Nephron (organoid): Measurements from ENCODE around the gene RHOF.
A peak's percentile ranks its signal among the peaks of the same experiment; 100 is the strongest.

Experiments used
- H3K27ac Mint-ChIP-seq, 3 experiments: 2 replicates each; pipeline ENCODE4 v1.8.0; 2020; ENCODE audit warnings: mixed read lengths in 3 of 3, mild to moderate bottlenecking in 2 of 3, moderate library complexity in 1 of 3
- H3K27me3 Mint-ChIP-seq: 2 replicates; pipeline ENCODE4 v1.8.0; 2021; ENCODE audit warnings: low read depth, mild to moderate bottlenecking, moderate library complexity, mixed read lengths
- H3K36me3 Mint-ChIP-seq: 2 replicates; pipeline ENCODE4 v1.8.0; 2020; ENCODE audit warnings: low read depth, mixed read lengths
- H3K4me1 Mint-ChIP-seq: 2 replicates; pipeline ENCODE4 v1.8.0; 2020; ENCODE audit warnings: mixed read lengths
- H3K4me3 Mint-ChIP-seq, 3 experiments: 2 replicates each; pipeline ENCODE4 v1.8.0; 2020; ENCODE audit warnings: mild to moderate bottlenecking in 3 of 3, mixed read lengths in 3 of 3, moderate library complexity in 2 of 3
- H3K9me3 Mint-ChIP-seq: 2 replicates; pipeline ENCODE4 v1.8.0; 2020; ENCODE audit warnings: mixed read lengths
- TF ChIP-seq, protein P1 (sequence below), 3 experiments: fragments of 200-600 bp; sonication (generic); IDR thresholded peaks; one replicate each; pipeline ENCODE4 v1.5.0; 2021; ENCODE audit warnings: antibody characterized with exemption in 3 of 3; ENCODE audit not compliant: unreplicated experiment in 3 of 3

The RHOF gene

DNA sequence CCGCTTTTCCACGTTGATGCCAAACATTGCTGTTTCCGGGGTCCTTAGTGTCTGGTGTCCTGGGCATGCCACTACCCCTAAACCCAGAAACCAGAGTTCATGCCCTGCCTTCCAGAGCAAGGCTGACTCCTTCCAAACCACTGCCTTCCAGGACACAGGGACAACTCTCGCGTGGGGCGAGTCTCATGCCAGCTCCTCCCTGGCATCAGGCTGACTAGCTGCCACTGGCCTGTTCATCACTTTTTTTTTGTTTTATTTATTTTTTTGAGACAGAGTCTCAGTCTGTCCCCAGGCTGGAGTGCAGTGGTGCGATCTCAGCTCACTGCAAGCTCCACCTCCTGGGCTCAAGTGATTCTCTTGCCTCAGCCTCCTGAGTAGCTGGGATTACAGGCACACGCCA lies 15.1 kb upstream of the RHOF start:
- H3K27ac Mint-ChIP-seq: no peak overlapping the region
- H3K36me3 Mint-ChIP-seq: peaks cover 27% of the 10 kb centered on the region
- no peaks in the 10 kb centered on the region for H3K9me3 Mint-ChIP-seq
- no peaks in the 10 kb centered on the region for H3K27me3 Mint-ChIP-seq
- H3K4me3 Mint-ChIP-seq: peak overlapping the region; percentile 25 to 44 (median 34)
- H3K4me1 Mint-ChIP-seq: peaks cover 39% of the 10 kb centered on the region
- TF ChIP-seq, protein P1, sequence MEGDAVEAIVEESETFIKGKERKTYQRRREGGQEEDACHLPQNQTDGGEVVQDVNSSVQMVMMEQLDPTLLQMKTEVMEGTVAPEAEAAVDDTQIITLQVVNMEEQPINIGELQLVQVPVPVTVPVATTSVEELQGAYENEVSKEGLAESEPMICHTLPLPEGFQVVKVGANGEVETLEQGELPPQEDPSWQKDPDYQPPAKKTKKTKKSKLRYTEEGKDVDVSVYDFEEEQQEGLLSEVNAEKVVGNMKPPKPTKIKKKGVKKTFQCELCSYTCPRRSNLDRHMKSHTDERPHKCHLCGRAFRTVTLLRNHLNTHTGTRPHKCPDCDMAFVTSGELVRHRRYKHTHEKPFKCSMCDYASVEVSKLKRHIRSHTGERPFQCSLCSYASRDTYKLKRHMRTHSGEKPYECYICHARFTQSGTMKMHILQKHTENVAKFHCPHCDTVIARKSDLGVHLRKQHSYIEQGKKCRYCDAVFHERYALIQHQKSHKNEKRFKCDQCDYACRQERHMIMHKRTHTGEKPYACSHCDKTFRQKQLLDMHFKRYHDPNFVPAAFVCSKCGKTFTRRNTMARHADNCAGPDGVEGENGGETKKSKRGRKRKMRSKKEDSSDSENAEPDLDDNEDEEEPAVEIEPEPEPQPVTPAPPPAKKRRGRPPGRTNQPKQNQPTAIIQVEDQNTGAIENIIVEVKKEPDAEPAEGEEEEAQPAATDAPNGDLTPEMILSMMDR (IDR thresholded peaks at IDR 0.05; ENCODE audit: unreplicated experiment in 3 of 3): no peak

DNA sequence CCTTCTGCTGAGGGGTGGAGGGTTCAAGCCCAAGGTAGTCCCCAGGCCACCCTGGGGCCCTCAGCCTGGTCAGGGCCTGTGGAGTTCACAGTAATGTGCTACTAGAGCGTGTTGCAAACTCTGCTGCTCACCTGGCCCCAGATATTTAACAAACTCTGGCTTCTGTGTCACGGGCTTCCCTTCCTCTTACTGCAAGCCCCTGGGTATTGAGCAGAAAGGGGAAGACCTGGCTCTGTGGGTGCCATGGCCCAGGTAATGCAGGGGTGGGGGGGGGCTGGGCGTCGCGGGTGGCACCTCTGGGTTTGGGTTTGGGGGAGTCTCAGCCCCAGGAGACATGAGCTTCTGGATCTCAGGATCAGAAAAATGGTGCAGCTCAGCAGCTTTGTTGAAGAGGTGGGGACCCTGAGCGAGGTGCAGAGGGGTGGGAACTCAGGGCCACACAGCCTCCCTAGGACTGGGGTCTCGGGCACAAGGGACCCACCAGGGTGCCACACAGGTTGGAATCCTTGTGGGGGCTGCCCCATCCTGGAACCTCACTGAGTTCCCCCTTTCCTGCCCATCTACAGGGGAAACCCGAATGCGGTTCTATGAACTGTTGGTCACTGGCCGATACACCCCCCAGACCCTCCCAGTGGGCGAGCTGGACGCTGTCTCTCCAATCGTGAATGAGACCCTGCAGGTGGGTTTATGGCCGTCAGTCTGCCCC lies 14.3 kb upstream of the RHOF start:
- Mint-ChIP-seq H3K27me3 (no peaks in the 10 kb centered on the region), H3K9me3 (no peaks in the 10 kb centered on the region), H3K4me1 (peaks cover 31% of the 10 kb centered on the region), H3K4me3 (peak overlapping the region; percentile 30 to 98 (median 98)), H3K27ac (no peak overlapping the region), H3K36me3 (peaks cover 22% of the 10 kb centered on the region)
- TF ChIP-seq, protein P1 (IDR thresholded peaks at IDR 0.05; ENCODE audit: unreplicated experiment in 3 of 3): no peak

DNA sequence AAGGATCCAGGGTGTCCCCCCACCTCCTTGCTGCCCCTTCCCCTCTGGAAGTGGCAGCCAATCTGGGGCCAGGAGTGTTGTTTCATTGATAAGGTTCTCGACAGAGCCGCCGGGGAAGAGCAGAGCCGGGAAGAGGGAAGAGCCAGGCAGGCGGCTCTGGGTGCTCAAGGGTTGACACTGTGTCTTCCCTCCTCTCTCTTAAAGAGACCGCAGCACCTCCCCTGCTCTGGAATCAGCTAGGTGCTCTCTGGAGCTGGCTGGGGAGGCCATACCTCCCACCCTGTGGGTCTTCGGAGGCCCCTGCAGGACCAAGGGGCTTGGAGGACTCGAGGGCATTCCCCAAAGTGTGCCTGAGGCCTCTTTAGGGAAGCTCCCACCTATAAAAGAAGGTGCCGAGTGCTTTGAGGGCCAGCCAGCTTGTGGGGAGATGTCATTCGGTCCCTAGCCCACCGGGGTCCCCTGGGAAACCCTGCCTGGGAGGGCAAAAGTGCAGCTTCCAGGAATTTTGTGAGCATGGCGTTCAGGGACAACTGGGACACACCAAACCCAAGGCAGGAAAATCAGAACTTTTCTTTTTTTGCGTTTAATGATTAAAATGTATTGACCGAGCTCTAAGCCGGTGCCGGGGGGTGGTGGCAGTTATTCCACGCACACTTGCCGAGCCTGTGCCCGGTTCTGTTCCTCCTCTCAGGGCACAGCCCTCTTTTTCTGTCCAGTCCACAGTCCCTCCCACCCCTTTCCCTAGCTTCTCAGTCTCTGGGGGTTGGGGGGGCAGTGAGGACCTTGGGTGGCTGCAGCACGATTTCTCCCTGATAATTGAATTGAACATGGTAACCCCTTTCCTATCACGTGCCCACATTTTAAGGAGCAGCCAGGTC lies 13.3 kb upstream of the RHOF start:
- no peaks in the 10 kb centered on the region for H3K27me3 Mint-ChIP-seq
- H3K4me1 Mint-ChIP-seq: peaks cover 26% of the 10 kb centered on the region
- H3K36me3 Mint-ChIP-seq: peaks cover 21% of the 10 kb centered on the region
- peak overlapping the region; percentile 88 to 98 (median 98) for H3K4me3 Mint-ChIP-seq
- H3K27ac Mint-ChIP-seq: peak overlapping the region; percentile 64 to 98 (median 93)
- H3K9me3 Mint-ChIP-seq: no peaks in the 10 kb centered on the region
- TF ChIP-seq, protein P1 (IDR thresholded peaks at IDR 0.05; ENCODE audit: unreplicated experiment in 3 of 3): no peak

DNA sequence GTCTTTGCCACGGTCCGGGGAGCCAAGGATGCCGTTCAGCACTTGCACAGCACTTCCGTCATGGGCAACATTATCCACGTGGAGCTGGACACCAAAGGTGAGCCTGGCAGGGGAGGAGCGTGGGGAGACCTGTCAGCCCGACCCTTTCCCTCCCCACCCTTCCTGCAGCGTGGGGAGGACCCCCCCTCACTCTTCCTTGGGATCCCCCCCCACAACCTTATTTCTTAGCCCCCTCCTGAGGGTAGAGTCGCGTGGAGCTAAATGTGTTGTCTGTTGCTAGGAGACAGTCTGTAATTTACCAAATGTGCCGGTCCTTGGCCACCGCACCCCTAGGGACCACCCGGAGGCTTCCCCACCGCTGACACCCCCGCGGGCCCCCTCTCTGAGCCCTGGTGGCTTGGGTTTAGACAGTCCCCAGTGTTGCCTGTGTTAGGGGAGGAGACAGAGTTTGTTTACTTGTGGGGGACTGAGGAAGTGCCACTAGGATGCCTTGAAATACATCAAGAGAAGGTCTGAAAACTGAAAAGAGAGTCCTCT lies 12.6 kb upstream of the RHOF start:
- Mint-ChIP-seq H3K36me3 (peaks cover 27% of the 10 kb centered on the region), H3K9me3 (no peaks in the 10 kb centered on the region), H3K4me3 (peak overlapping the region; percentile 88 to 98 (median 98)), H3K27ac (peak overlapping the region; percentile 64 to 98 (median 93)), H3K27me3 (no peaks in the 10 kb centered on the region), H3K4me1 (peaks cover 23% of the 10 kb centered on the region)
- TF ChIP-seq, protein P1 (IDR thresholded peaks at IDR 0.05; ENCODE audit: unreplicated experiment in 3 of 3): no peak

DNA sequence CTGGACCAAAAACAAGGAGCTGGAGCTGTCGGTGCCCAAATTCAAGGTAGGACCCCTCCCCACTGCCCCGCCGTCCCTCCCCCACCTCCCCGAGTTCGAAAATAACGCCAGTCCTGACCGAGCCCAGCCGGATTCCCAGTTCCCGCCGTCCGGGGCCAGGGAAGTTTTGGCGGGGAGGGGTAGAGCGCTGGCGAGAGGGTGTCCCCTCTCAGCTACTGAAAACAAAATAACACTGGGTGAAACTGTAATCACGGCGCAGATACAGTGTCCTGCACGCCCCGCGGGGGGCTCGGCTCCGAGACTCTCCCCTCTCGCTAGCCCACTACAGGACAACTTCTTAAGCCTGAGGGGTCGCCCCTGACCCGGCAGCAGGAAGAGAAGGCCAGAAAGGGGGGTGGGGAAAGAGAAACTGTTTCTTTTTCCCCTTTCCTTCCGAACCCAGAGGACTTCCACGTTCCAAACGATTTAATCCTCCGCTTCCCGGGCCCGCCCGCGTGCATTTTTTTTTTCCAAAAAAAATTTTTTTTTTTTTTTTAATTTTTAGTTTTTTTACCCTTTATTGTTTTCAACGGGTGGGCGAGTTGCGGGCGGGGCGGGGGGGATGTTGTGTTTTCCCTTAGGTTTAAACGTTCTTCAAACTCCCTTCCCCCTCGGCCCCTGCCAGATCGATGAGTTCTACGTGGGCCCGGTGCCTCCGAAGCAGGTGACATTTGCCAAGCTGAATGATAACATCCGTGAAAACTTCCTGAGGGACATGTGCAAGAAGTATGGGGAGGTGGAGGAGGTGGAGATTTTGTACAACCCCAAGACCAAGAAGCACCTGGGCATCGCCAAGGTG lies 11.9 kb upstream of the RHOF start:
- peaks cover 22% of the 10 kb centered on the region for H3K36me3 Mint-ChIP-seq
- no peaks in the 10 kb centered on the region for H3K9me3 Mint-ChIP-seq
- TF ChIP-seq, protein P1 (IDR thresholded peaks at IDR 0.05; ENCODE audit: unreplicated experiment in 3 of 3): no peak
- peak overlapping the region; percentile 83 to 98 (median 93) for H3K27ac Mint-ChIP-seq
- H3K27me3 Mint-ChIP-seq: no peaks in the 10 kb centered on the region
- peaks cover 19% of the 10 kb centered on the region for H3K4me1 Mint-ChIP-seq
- H3K4me3 Mint-ChIP-seq: peak overlapping the region; percentile 98 to 99 (median 98)
